ENCODE data around the gene PPP1R27.

PPP1R27 gene

GRCh38 chr17:81877569-81877968 lies 42.7 kb upstream of the PPP1R27 start:
- Histone ChIP-seq H3K4me3 (IDR thresholded peaks at IDR 0.05; ENCODE audit: insufficient read depth, low read depth, low read length) (no peak overlapping the region), H2AFZ (ENCODE audit: low read depth) (no peak overlapping the region), H3K79me2 (ENCODE audit: insufficient read depth, low read depth) (peaks cover 7% of the 10 kb centered on the region; the same call in 1 of the 2 replicates), H3K27ac (no peak overlapping the region), H3K27me3 (ENCODE audit: insufficient read depth, low read depth) (no peaks in the 10 kb centered on the region), H3K36me3 (ENCODE audit: insufficient read depth) (peaks cover 17% of the 10 kb centered on the region; the same call in 1 of the 2 replicates), H4K20me1 (ENCODE audit: insufficient read depth) (no peaks in the 10 kb centered on the region), H3K9ac (no peak overlapping the region), H3K4me1 (ENCODE audit: low read depth, poor library complexity, severe bottlenecking) (peaks cover 11% of the 10 kb centered on the region), H3K4me2 (no peak overlapping the region)
- no peak for TF ChIP-seq CTCF (conservative IDR thresholded peaks at IDR 0.05; ENCODE audit: low read depth, low read length)

DNA sequence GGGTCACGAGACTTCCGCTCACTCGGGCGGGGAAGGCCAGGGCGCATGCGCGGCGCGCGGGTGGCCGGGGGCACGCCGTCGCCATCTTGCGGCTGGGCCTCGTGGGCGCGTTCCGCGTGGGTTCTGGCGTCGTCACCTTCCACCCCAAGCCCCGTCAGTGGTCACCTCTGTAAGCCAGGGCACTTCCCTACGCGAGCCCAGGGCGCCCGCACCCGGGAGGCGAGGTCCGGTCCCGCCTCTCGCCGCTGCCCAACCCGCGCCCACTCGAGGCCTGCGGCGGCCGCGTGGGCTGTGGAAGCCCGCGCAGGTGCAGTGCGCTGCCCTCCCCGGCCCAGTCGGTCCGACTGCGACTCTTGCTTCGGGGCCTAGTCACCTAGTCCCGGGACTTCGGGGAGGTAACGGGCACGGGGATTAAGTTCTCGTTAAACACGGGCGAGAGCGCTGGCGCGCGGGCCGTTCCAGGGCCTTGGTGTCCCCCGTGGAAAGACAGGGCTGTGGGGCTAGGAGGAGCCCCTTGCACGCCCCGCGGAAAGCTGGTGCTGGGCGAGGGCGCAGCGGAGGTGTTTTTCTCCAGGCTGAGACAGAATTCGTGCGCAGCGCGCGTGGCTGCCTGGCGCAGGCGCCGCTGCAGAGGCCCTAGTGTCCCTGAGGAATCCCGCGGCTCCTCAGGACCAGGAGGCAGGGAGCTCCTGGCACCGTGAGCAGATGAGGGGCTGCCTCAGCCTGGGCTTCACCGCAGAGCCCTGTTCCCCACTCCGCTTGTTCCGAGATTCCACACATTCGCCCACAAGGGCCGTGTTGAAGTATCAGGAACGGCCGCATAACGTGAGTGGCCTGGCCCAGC lies 36.8 kb upstream of the PPP1R27 start:
- peaks cover 31% of the 10 kb centered on the region for H3K79me2 ChIP-seq (ENCODE audit: insufficient read depth, low read depth)
- no peak overlapping the region for H3K4me3 ChIP-seq (IDR thresholded peaks at IDR 0.05; ENCODE audit: insufficient read depth, low read depth, low read length)
- H3K27ac ChIP-seq: peak overlapping the region; percentile 100
- no peaks in the 10 kb centered on the region for H4K20me1 ChIP-seq (ENCODE audit: insufficient read depth)
- H2AFZ ChIP-seq (ENCODE audit: low read depth): peak overlapping the region; percentile 87
- no peaks in the 10 kb centered on the region for H3K27me3 ChIP-seq (ENCODE audit: insufficient read depth, low read depth)
- H3K4me1 ChIP-seq (ENCODE audit: low read depth, poor library complexity, severe bottlenecking): peaks cover 36% of the 10 kb centered on the region
- no peaks in the 10 kb centered on the region for H3K36me3 ChIP-seq (ENCODE audit: insufficient read depth)
- peak; percentile 50 for TF ChIP-seq CTCF (conservative IDR thresholded peaks at IDR 0.05; ENCODE audit: low read depth, low read length)
- H3K4me2 ChIP-seq: peak overlapping the region; percentile 100
- H3K9ac ChIP-seq: peak overlapping the region; percentile 100

GRCh38 chr17:81870981-81871386 lies 36.1 kb upstream of the PPP1R27 start, which contains the start of gene ARHGDIA:
TSS of gene ARHGDIA (minus strand) at chr17:81871337. CDS start at chr17:81869930, 1,407 bp downstream.
- H3K36me3 ChIP-seq (ENCODE audit: insufficient read depth): no peaks in the 10 kb centered on the region
- H3K79me2 ChIP-seq (ENCODE audit: insufficient read depth, low read depth): peaks cover 31% of the 10 kb centered on the region
- H3K9ac ChIP-seq: peak within 1 kb of the TSS; percentile 100
- peak within 1 kb of the TSS; percentile 100 for H3K4me2 ChIP-seq
- peaks cover 41% of the 10 kb centered on the region for H3K4me1 ChIP-seq (ENCODE audit: low read depth, poor library complexity, severe bottlenecking)
- no peak for TF ChIP-seq CTCF (conservative IDR thresholded peaks at IDR 0.05; ENCODE audit: low read depth, low read length)
- H2AFZ ChIP-seq (ENCODE audit: low read depth): peak within 1 kb of the TSS; percentile 87
- H4K20me1 ChIP-seq (ENCODE audit: insufficient read depth): no peaks in the 10 kb centered on the region
- H3K27ac ChIP-seq: peak within 1 kb of the TSS; percentile 100
- peak within 1 kb of the TSS; percentile 26 for H3K4me3 ChIP-seq (IDR thresholded peaks at IDR 0.05; ENCODE audit: insufficient read depth, low read depth, low read length)
- H3K27me3 ChIP-seq (ENCODE audit: insufficient read depth, low read depth): no peaks in the 10 kb centered on the region

GRCh38 chr17:81870131-81870980 lies 35.5 kb upstream of the PPP1R27 start:
- H2AFZ ChIP-seq (ENCODE audit: low read depth): no peak overlapping the region
- H3K9ac ChIP-seq: peak overlapping the region; percentile 91
- TF ChIP-seq CTCF (conservative IDR thresholded peaks at IDR 0.05; ENCODE audit: low read depth, low read length): no peak
- peak overlapping the region; percentile 26 for H3K4me3 ChIP-seq (IDR thresholded peaks at IDR 0.05; ENCODE audit: insufficient read depth, low read depth, low read length)
- H4K20me1 ChIP-seq (ENCODE audit: insufficient read depth): no peaks in the 10 kb centered on the region
- H3K4me2 ChIP-seq: peak overlapping the region; percentile 88
- peaks cover 31% of the 10 kb centered on the region for H3K79me2 ChIP-seq (ENCODE audit: insufficient read depth, low read depth)
- H3K27ac ChIP-seq: peak overlapping the region; percentile 88
- no peaks in the 10 kb centered on the region for H3K27me3 ChIP-seq (ENCODE audit: insufficient read depth, low read depth)
- peaks cover 48% of the 10 kb centered on the region for H3K4me1 ChIP-seq (ENCODE audit: low read depth, poor library complexity, severe bottlenecking)
- no peaks in the 10 kb centered on the region for H3K36me3 ChIP-seq (ENCODE audit: insufficient read depth)
